ENCODE measurements around the gene GZMB.

The GZMB gene

DNA sequence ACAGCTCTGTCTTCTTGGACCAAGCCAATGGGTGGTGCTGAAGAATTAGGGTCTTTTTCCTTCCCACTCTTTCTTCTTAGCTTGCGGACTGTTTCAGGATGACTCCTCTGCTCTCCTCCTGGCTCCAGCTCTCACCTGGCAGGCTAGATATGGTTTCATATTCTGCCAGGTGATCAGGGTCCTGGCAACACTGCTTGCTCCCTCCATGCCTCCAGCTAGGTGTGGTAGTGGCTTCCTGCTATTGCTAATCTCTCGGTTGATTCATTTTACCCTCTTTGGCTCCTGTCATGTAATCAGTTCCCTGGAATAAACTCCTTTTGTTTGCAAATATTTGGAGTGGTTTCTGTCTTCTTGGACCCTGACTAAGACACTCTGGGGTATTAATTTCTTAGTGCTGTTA lies 20.2 kb downstream of the GZMB start:
- TF ChIP-seq, protein P1, sequence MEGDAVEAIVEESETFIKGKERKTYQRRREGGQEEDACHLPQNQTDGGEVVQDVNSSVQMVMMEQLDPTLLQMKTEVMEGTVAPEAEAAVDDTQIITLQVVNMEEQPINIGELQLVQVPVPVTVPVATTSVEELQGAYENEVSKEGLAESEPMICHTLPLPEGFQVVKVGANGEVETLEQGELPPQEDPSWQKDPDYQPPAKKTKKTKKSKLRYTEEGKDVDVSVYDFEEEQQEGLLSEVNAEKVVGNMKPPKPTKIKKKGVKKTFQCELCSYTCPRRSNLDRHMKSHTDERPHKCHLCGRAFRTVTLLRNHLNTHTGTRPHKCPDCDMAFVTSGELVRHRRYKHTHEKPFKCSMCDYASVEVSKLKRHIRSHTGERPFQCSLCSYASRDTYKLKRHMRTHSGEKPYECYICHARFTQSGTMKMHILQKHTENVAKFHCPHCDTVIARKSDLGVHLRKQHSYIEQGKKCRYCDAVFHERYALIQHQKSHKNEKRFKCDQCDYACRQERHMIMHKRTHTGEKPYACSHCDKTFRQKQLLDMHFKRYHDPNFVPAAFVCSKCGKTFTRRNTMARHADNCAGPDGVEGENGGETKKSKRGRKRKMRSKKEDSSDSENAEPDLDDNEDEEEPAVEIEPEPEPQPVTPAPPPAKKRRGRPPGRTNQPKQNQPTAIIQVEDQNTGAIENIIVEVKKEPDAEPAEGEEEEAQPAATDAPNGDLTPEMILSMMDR (IDR thresholded peaks at IDR 0.05; ENCODE audit: low read depth, low read length, missing control alignments) = no peak
- no peak overlapping the region for H3K4me3 ChIP-seq (ENCODE audit: low read depth, low read length)
- no peak for DNase-seq (ENCODE audit: low read depth)
- in situ Hi-C loops (cut with HindIII; ENCODE audit: low sequenced_read_pairs) = no loop called here

DNA sequence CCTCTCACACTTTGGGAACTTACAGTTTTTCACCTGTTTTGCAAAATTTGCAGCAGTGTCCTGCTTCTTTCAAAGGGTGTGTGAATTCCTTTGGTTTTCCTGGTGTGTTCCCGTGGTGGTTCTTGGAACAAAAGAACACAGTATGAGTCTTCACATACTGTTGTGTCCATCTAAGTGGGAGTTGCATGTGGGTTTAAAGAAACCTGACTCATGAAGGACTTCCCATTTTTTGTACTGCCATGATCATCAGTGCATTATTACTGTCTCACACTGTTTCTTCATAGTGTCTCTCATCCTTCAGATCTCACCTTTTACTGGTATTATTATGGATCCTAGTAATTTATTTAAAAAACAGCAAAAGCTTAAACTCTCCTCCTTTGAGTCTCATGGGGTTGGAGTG lies 20.7 kb downstream of the GZMB start:
- no peak for DNase-seq (ENCODE audit: low read depth)
- no peak overlapping the region for H3K4me3 ChIP-seq (ENCODE audit: low read depth, low read length)
- TF ChIP-seq, protein P1 (IDR thresholded peaks at IDR 0.05; ENCODE audit: low read depth, low read length, missing control alignments) = no peak
- in situ Hi-C loops (cut with HindIII; ENCODE audit: low sequenced_read_pairs) = no loop called here

DNA sequence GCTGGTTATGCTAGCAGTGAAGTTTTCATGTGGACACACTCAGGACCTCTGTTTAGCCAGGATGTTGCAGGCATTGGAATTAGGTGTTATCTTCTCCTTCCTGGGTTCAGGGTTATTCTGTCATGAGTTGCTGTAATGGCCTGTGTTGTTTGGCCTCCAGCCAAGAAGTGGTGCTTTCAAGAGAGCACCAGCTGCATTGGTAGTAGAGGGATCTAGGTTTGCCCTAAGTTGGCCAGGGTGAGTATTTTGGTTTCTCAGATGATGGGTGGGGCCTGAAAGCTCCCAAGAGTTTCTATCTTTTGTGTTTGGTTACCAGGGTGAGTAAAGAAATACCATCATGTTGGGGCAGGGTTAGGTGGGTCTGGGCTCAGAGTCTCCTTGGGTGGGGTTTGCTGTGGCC lies 21.8 kb downstream of the GZMB start:
- TF ChIP-seq, protein P1 (IDR thresholded peaks at IDR 0.05; ENCODE audit: low read depth, low read length, missing control alignments) = no peak
- in situ Hi-C loops (cut with HindIII; ENCODE audit: low sequenced_read_pairs) = no loop called here
- no peak for DNase-seq (ENCODE audit: low read depth)
- no peak overlapping the region for H3K4me3 ChIP-seq (ENCODE audit: low read depth, low read length)

- DNase-seq (ENCODE audit: low read depth) = no peak
- TF ChIP-seq, protein P1 (IDR thresholded peaks at IDR 0.05; ENCODE audit: low read depth, low read length, missing control alignments) = no peak
- in situ Hi-C loops (cut with HindIII; ENCODE audit: low sequenced_read_pairs) = no loop called here
- H3K4me3 ChIP-seq (ENCODE audit: low read depth, low read length) = no peak within 1 kb of the TSS
Observed at GRCh38 chr14:24609655-24610344, 24.2 kb downstream of the GZMB start, which contains the start of gene GZMH. Gene GZMH (minus strand): TSS chr14:24609685. CDS start chr14:24609613, 72 bp downstream.

- H3K4me3 ChIP-seq (ENCODE audit: low read depth, low read length) = no peak overlapping the region
- TF ChIP-seq, protein P1 (IDR thresholded peaks at IDR 0.05; ENCODE audit: low read depth, low read length, missing control alignments) = no peak
- DNase-seq (ENCODE audit: low read depth) = no peak
- in situ Hi-C loops (cut with HindIII; ENCODE audit: low sequenced_read_pairs) = no loop called here
Observed at GRCh38 chr14:24607635-24608514, 26.1 kb downstream of the GZMB start.

DNA sequence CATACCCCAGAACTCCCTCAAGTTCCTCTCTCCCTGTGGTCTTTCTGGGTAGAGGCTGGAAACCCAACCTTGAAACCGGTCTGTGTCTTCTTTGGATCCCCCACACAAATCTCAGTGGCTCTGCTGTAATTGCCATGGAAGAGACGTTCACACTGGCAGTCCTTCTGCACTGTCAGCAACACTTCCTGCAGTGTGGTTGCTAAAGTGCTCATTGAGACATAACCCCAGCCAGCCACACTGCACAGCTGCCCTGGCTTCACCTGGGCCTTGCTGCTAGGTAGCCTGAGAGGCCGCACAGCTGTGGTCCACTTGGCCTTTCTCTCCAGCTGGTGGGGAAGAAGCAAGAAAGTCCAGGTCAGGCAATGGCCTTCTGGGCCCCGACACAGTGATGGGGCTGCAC lies 26.9 kb downstream of the GZMB start:
- H3K4me3 ChIP-seq (ENCODE audit: low read depth, low read length) = no peak overlapping the region
- DNase-seq (ENCODE audit: low read depth) = no peak
- TF ChIP-seq, protein P1 (IDR thresholded peaks at IDR 0.05; ENCODE audit: low read depth, low read length, missing control alignments) = no peak
- in situ Hi-C loops (cut with HindIII; ENCODE audit: low sequenced_read_pairs) = no loop called here
